Measurements from ENCODE around the gene CCR5.
A peak's percentile ranks its signal among the peaks of the same experiment; 100 is the strongest.

The CCR5 gene

DNA sequence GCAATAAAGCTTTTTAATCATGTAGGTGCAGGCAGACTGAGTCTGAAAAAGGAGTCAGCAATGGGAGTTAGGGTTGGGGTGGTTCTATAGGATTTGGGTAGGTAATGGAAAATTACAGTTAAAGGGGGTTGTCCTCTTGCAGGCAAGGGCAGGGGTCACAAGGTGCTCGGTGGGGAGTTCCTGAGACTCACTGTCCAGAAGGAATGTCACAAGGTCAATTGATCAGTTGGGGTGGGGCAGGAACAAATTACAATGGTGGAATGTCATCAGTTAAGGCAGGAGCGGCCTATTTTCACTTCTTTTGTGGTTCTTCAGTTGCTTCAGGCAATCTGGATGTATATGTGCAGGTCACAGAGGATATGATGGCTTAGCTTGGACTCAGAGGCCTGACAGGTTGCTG lies 22.3 kb downstream of the CCR5 start:
- H3K4me2 ChIP-seq (ENCODE audit: low read depth, low read length) = no peak overlapping the region
- H3K79me2 ChIP-seq (ENCODE audit: low read length) = no peaks in the 10 kb centered on the region
- no peak overlapping the region for H3K4me3 ChIP-seq (ENCODE audit: low read length)
- H3K9me2 ChIP-seq (replicated peaks; ENCODE audit: insufficient read depth, low read length) = no peaks in the 10 kb centered on the region
- peaks cover 73% of the 10 kb centered on the region for H3K4me1 ChIP-seq (ENCODE audit: low read length)
- H3F3A ChIP-seq (ENCODE audit: insufficient read depth, low read length) = peaks cover 30% of the 10 kb centered on the region
- no peaks in the 10 kb centered on the region for H3K27me3 ChIP-seq (replicated peaks; ENCODE audit: insufficient read depth, low read length)
- no peak overlapping the region for H3K9ac ChIP-seq (ENCODE audit: low read length)
- no peak for DNase-seq
- no peaks in the 10 kb centered on the region for H4K20me1 ChIP-seq (ENCODE audit: insufficient read depth, low read length)
- no peaks in the 10 kb centered on the region for H3K36me3 ChIP-seq (replicated peaks; ENCODE audit: insufficient read depth, low read length)
- no peaks in the 10 kb centered on the region for H3K9me3 ChIP-seq (replicated peaks; ENCODE audit: insufficient read depth, low read length)
- no peak for TF ChIP-seq EZH2phosphoT487 (IDR thresholded peaks at IDR 0.05; ENCODE audit: low read length)
- TF ChIP-seq EZH2 (optimal IDR thresholded peaks at IDR 0.05; ENCODE audit: low read depth, low read length) = no peak
- TF ChIP-seq, protein P1, sequence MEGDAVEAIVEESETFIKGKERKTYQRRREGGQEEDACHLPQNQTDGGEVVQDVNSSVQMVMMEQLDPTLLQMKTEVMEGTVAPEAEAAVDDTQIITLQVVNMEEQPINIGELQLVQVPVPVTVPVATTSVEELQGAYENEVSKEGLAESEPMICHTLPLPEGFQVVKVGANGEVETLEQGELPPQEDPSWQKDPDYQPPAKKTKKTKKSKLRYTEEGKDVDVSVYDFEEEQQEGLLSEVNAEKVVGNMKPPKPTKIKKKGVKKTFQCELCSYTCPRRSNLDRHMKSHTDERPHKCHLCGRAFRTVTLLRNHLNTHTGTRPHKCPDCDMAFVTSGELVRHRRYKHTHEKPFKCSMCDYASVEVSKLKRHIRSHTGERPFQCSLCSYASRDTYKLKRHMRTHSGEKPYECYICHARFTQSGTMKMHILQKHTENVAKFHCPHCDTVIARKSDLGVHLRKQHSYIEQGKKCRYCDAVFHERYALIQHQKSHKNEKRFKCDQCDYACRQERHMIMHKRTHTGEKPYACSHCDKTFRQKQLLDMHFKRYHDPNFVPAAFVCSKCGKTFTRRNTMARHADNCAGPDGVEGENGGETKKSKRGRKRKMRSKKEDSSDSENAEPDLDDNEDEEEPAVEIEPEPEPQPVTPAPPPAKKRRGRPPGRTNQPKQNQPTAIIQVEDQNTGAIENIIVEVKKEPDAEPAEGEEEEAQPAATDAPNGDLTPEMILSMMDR (IDR thresholded peaks at IDR 0.05; ENCODE audit: low read length) = no peak
- H2AFZ ChIP-seq (ENCODE audit: low read length) = no peak overlapping the region
- H3K27ac ChIP-seq (ENCODE audit: low read length) = peak overlapping the region; percentile 69; the same call in 1 of the 2 replicates

DNA sequence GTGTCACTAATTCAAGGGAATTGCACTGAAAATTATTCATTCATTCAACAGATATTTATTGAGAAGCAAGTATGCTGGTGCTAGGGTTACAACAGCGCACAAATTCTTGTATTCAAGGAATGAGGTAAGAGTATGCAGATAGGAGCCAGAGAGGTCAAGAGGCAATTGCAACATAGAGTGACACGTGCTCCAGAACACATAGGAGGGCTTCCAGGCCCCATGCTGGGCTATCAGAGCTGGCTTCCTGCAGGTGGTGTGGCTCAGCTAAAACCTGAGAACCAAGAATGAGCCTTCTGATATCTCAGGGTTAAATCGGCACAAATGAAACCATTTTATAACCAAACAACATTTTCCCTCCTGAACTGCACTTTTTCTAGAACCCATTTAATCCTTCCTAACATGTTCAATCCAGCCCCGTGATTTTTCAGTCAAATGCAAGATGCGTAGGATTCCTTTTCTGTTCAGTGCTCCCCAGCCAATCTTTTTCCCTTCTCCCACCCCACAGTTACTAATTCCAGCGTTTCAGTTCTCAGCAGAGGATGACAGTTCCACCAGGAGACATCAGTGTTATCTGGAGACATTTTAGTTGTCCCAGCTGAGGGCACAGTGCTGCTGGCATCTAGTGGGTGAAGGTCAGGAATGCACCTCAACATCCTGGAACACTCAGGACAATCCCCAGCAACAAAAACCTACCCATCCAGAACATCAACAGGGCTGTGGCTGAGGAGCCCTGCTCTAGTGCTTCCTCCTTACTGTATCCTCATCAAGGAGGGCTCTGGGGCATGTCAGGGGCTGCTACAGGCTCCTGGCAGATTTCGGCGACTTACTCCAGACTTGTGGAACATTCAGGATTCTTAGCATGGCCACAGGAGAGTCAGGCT lies 23.0 kb downstream of the CCR5 start:
- peak overlapping the region; percentile 2; the same call in 1 of the 2 replicates for H3K4me2 ChIP-seq (ENCODE audit: low read depth, low read length)
- H3K27ac ChIP-seq (ENCODE audit: low read length) = peak overlapping the region; percentile 69
- H3K4me3 ChIP-seq (ENCODE audit: low read length) = no peak overlapping the region
- peak; percentile 70 for DNase-seq
- H3K4me1 ChIP-seq (ENCODE audit: low read length) = peaks cover 76% of the 10 kb centered on the region
- H3K27me3 ChIP-seq (replicated peaks; ENCODE audit: insufficient read depth, low read length) = no peaks in the 10 kb centered on the region
- no peaks in the 10 kb centered on the region for H4K20me1 ChIP-seq (ENCODE audit: insufficient read depth, low read length)
- H3F3A ChIP-seq (ENCODE audit: insufficient read depth, low read length) = peaks cover 30% of the 10 kb centered on the region
- TF ChIP-seq EZH2 (optimal IDR thresholded peaks at IDR 0.05; ENCODE audit: low read depth, low read length) (no peak), EZH2phosphoT487 (IDR thresholded peaks at IDR 0.05; ENCODE audit: low read length) (no peak)
- TF ChIP-seq, protein P1 (IDR thresholded peaks at IDR 0.05; ENCODE audit: low read length) = no peak
- no peaks in the 10 kb centered on the region for H3K79me2 ChIP-seq (ENCODE audit: low read length)
- H3K36me3 ChIP-seq (replicated peaks; ENCODE audit: insufficient read depth, low read length) = no peaks in the 10 kb centered on the region
- H2AFZ ChIP-seq (ENCODE audit: low read length) = 0 out of 2 replicates have a peak overlapping the region, but pooled peaks have one; percentile 0
- no peaks in the 10 kb centered on the region for H3K9me2 ChIP-seq (replicated peaks; ENCODE audit: insufficient read depth, low read length)
- H3K9me3 ChIP-seq (replicated peaks; ENCODE audit: insufficient read depth, low read length) = no peaks in the 10 kb centered on the region
- H3K9ac ChIP-seq (ENCODE audit: low read length) = no peak overlapping the region

DNA sequence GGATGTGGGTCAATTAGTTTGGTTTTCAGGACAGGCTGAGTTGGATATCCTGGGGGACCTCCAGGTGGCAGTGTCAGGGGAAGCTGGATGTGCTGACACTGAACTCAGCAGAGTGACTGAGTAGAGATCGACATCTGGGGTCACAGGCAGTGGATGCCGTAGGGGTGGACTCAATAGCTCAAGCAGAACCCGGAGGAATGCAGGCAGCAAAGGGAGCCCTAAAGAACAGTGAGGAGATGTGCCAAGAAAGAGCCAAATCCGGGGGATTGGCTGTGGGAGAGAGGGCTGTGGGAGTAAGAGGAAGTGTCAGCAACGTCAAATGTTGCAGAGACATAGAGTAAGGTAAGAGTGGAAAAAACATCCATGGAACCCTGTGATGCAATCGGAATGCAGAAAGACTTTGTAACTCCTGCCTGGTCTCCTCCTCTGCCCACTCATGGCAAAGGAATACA lies 24.5 kb downstream of the CCR5 start:
- H3K9ac ChIP-seq (ENCODE audit: low read length) = no peak overlapping the region
- H3K79me2 ChIP-seq (ENCODE audit: low read length) = no peaks in the 10 kb centered on the region
- TF ChIP-seq EZH2phosphoT487 (IDR thresholded peaks at IDR 0.05; ENCODE audit: low read length) (no peak), EZH2 (optimal IDR thresholded peaks at IDR 0.05; ENCODE audit: low read depth, low read length) (no peak)
- TF ChIP-seq, protein P1 (IDR thresholded peaks at IDR 0.05; ENCODE audit: low read length) = peak; percentile 22
- peaks cover 88% of the 10 kb centered on the region for H3K4me1 ChIP-seq (ENCODE audit: low read length)
- DNase-seq = no peak
- no peak overlapping the region for H3K4me3 ChIP-seq (ENCODE audit: low read length)
- H4K20me1 ChIP-seq (ENCODE audit: insufficient read depth, low read length) = no peaks in the 10 kb centered on the region
- no peak overlapping the region for H3K4me2 ChIP-seq (ENCODE audit: low read depth, low read length)
- peak overlapping the region; percentile 84; the same call in 1 of the 2 replicates for H3K27ac ChIP-seq (ENCODE audit: low read length)
- no peaks in the 10 kb centered on the region for H3K9me2 ChIP-seq (replicated peaks; ENCODE audit: insufficient read depth, low read length)
- peaks cover 30% of the 10 kb centered on the region for H3F3A ChIP-seq (ENCODE audit: insufficient read depth, low read length)
- no peaks in the 10 kb centered on the region for H3K36me3 ChIP-seq (replicated peaks; ENCODE audit: insufficient read depth, low read length)
- H3K27me3 ChIP-seq (replicated peaks; ENCODE audit: insufficient read depth, low read length) = no peaks in the 10 kb centered on the region
- H2AFZ ChIP-seq (ENCODE audit: low read length) = no peak overlapping the region
- H3K9me3 ChIP-seq (replicated peaks; ENCODE audit: insufficient read depth, low read length) = no peaks in the 10 kb centered on the region

All from MM.1S (cell line).